ENCODE measurements around the gene LRG1.
"Not testable (repeated sequence)": the region's sequence is repeated elsewhere in the genome, so short reads cannot be mapped to it uniquely, and the experiment has no call there.

LRG1 gene

GRCh38 chr19:4575267-4576015 is 35.6 kb upstream of the LRG1 start:
- DNase-seq: no peak

GRCh38 chr19:4573682-4574081 is 33.8 kb upstream of the LRG1 start:
- no peak for DNase-seq

- DNase-seq: no peak
These were observed 31.6 kb upstream of the LRG1 start for GRCh38 chr19:4571305-4571917.

- no peak for DNase-seq
These were observed 31.1 kb upstream of the LRG1 start for GRCh38 chr19:4570916-4571304.

GRCh38 chr19:4570402-4570801 is 30.6 kb upstream of the LRG1 start:
- no peak for DNase-seq

GRCh38 chr19:4568886-4569285 is 29.1 kb upstream of the LRG1 start:
- DNase-seq: peak; percentile 17

- no peak for DNase-seq
These were observed 27.8 kb upstream of the LRG1 start for GRCh38 chr19:4567584-4568071.

- DNase-seq: no peak
These were observed 26.7 kb upstream of the LRG1 start for GRCh38 chr19:4566402-4567051.

- DNase-seq: not testable (repeated sequence)
These were observed 23.7 kb upstream of the LRG1 start for GRCh38 chr19:4563562-4563961.

- DNase-seq: not testable (repeated sequence)
These were observed 22.2 kb upstream of the LRG1 start for GRCh38 chr19:4562085-4562484.

GRCh38 chr19:4559569-4559968 is 19.7 kb upstream of the LRG1 start, which contains the start of gene SEMA6B:
TSS of gene SEMA6B (minus strand) at chr19:4559684. CDS start at chr19:4558457, 1,227 bp downstream.
- no peak for DNase-seq

GRCh38 chr19:4557971-4558941 is 18.4 kb upstream of the LRG1 start:
- DNase-seq: no peak

GRCh38 chr19:4557144-4557970 is 17.5 kb upstream of the LRG1 start:
- no peak for DNase-seq

- DNase-seq: no peak
These were observed 16.8 kb upstream of the LRG1 start for GRCh38 chr19:4556597-4557127.

- no peak for DNase-seq
These were observed 16.1 kb upstream of the LRG1 start for GRCh38 chr19:4555657-4556561.

GRCh38 chr19:4554717-4555116 is 14.9 kb upstream of the LRG1 start:
- DNase-seq: no peak

- no peak for DNase-seq
These were observed 13.9 kb upstream of the LRG1 start for GRCh38 chr19:4553775-4554174.

- no peak for DNase-seq
These were observed 13.4 kb upstream of the LRG1 start for GRCh38 chr19:4553092-4553695.

- no peak for DNase-seq
These were observed 12.6 kb upstream of the LRG1 start for GRCh38 chr19:4552525-4552819.

GRCh38 chr19:4550479-4551050 is 10.7 kb upstream of the LRG1 start:
- DNase-seq: no peak
